ENCODE measurements around the gene FHL1. TPM values are rescaled to one million over a fixed set of nuclear protein-coding genes. Genes with fewer than 3 reads are reported as not detected.
A peak's percentile ranks its signal among the peaks of the same experiment; 100 is the strongest.

FHL1 gene
- polyA plus RNA-seq, 3 donors: 0.75 to 4.0 (median 0.98) TPM

GRCh38 chrX:136115126-136115903, 32.0 kb upstream of the FHL1 start:
- Mint-ChIP-seq H3K27ac (no peak overlapping the region), H3K27me3 (ENCODE audit: low read depth in 3 of 3) (peaks cover 0 to 4% (median 0%) of the 10 kb centered on the region in 3 donors), H3K4me3 (no peak overlapping the region), H3K36me3 (no peaks in the 10 kb centered on the region), H3K9me3 (peaks cover under 1 to 5% (median 4%) of the 10 kb centered on the region in 7 donors), H3K4me1 (peaks cover 3% of the 10 kb centered on the region)
- Histone ChIP-seq H3K4me2 (replicated peaks; ENCODE audit: extremely low read depth, low read length, poor library complexity, severe bottlenecking) (no peak overlapping the region), H4K20me1 (ENCODE audit: insufficient read depth, low read length) (no peaks in the 10 kb centered on the region), H3K4me3 (replicated peaks in 1 of 3; ENCODE audit: low read depth in 2 of 3, low read length in 3 of 3) (no peak overlapping the region), H3K27me3 (ENCODE audit: control insufficient read depth in 2 of 2, insufficient read depth in 2 of 2, low read length in 2 of 2) (no peaks in the 10 kb centered on the region), H3K27ac (ENCODE audit: low read depth in 1 of 2, low read length in 2 of 2) (no peak overlapping the region), H3K9ac (ENCODE audit: insufficient read depth, low read length, poor library complexity, severe bottlenecking) (no peak overlapping the region), H3K79me2 (ENCODE audit: insufficient read depth, low read length) (no peaks in the 10 kb centered on the region), H3K9me3 (replicated peaks in 1 of 2; ENCODE audit: control insufficient read depth in 1 of 2, insufficient read depth in 1 of 2, low read length in 2 of 2) (no peaks in the 10 kb centered on the region), H2AFZ (ENCODE audit: insufficient read depth, low read depth, low read length, poor library complexity, severe bottlenecking) (no peak overlapping the region), H3K36me3 (replicated peaks in 1 of 2; ENCODE audit: control insufficient read depth in 1 of 2, insufficient read depth in 2 of 2, low read length in 2 of 2) (no peaks in the 10 kb centered on the region), H3K4me1 (ENCODE audit: control insufficient read depth in 1 of 2, insufficient read depth in 2 of 2, low read length in 2 of 2) (no peaks in the 10 kb centered on the region)
- intact Hi-C loops (cut with micrococcal nuclease): no loop called here
- WGBS (ENCODE audit: insufficient coverage): 13% methylated on average over 1 of the region's 5 CpGs
- TF ChIP-seq CTCF (IDR thresholded peaks at IDR 0.05): no peak
- DNase-seq: no peak

- no peaks in the 10 kb centered on the region for H3K36me3 ChIP-seq (replicated peaks in 1 of 2; ENCODE audit: control insufficient read depth in 1 of 2, insufficient read depth in 2 of 2, low read length in 2 of 2)
- H3K4me1 ChIP-seq (ENCODE audit: control insufficient read depth in 1 of 2, insufficient read depth in 2 of 2, low read length in 2 of 2): no peaks in the 10 kb centered on the region
- no peak overlapping the region for H3K9ac ChIP-seq (ENCODE audit: insufficient read depth, low read length, poor library complexity, severe bottlenecking)
- no peak overlapping the region for H3K27ac ChIP-seq (ENCODE audit: low read depth in 1 of 2, low read length in 2 of 2)
- no peaks in the 10 kb centered on the region for H3K79me2 ChIP-seq (ENCODE audit: insufficient read depth, low read length)
- no peaks in the 10 kb centered on the region for H3K9me3 ChIP-seq (replicated peaks in 1 of 2; ENCODE audit: control insufficient read depth in 1 of 2, insufficient read depth in 1 of 2, low read length in 2 of 2)
- no CpG with 5 or more reads among the region's 3 CpGs for WGBS (ENCODE audit: insufficient coverage)
- no peak overlapping the region for H3K4me2 ChIP-seq (replicated peaks; ENCODE audit: extremely low read depth, low read length, poor library complexity, severe bottlenecking)
- no peak overlapping the region for H3K4me3 ChIP-seq (replicated peaks in 1 of 3; ENCODE audit: low read depth in 2 of 3, low read length in 3 of 3)
- Mint-ChIP-seq H3K9me3 (peaks cover 0 to 6% (median 2%) of the 10 kb centered on the region in 7 donors), H3K36me3 (no peaks in the 10 kb centered on the region), H3K4me3 (no peak overlapping the region), H3K27ac (peak overlapping the region in 1 of 7 donors; percentile 15), H3K27me3 (ENCODE audit: low read depth in 3 of 3) (peaks cover 0 to 4% (median 0%) of the 10 kb centered on the region in 3 donors), H3K4me1 (peaks cover 3% of the 10 kb centered on the region)
- intact Hi-C loops (cut with micrococcal nuclease): no loop called here
- no peaks in the 10 kb centered on the region for H4K20me1 ChIP-seq (ENCODE audit: insufficient read depth, low read length)
- H3K27me3 ChIP-seq (ENCODE audit: control insufficient read depth in 2 of 2, insufficient read depth in 2 of 2, low read length in 2 of 2): no peaks in the 10 kb centered on the region
- no peak overlapping the region for H2AFZ ChIP-seq (ENCODE audit: insufficient read depth, low read depth, low read length, poor library complexity, severe bottlenecking)
- no peak for DNase-seq
- no peak for TF ChIP-seq CTCF (IDR thresholded peaks at IDR 0.05)
Measured at GRCh38 chrX:136115904-136116297, 31.4 kb upstream of the FHL1 start.

All from CD14-positive monocyte (primary cell).